AG10803 (cell line): Measurements from ENCODE around the gene CTU1.
A peak's percentile ranks its signal among the peaks of the same experiment; 100 is the strongest.

Experiments used
- DNase-seq: peaks from one replicate; pipeline ENCODE4 v3.0.0; 2010; ENCODE audit warnings: low read depth
- H3K4me3 ChIP-seq: 2 replicates; pipeline ENCODE4 v1.5.1; 2011; ENCODE audit warnings: mild to moderate bottlenecking, low read length, control low read depth
- TF ChIP-seq, protein P1 (sequence below): conservative IDR thresholded peaks from 2 replicates; pipeline ENCODE4 v1.5.1; 2011; ENCODE audit warnings: mild to moderate bottlenecking, low read length, control low read depth, inconsistent platforms

The CTU1 gene

DNA sequence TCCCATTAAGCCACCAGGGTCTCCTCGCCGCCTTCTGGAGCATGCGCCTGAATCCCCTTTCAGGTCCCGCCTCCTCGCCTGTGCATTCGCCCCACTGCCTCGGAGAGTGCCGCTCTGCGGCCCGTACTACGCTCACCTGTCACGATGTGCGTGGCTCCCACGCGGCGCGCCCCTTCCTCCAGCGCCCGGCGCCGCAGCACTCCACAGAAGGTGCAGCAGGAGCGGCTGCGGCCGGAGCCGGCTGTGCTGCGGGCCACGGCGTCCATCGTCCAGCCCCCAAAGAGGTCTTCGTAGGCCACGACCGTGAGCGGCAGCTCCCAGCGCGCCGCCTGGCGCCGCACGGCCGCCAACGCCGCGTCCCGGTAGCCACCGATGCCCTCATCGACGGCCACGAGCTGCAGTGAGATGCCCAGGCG, 4.3 kb downstream of the CTU1 start:
- H3K4me3 ChIP-seq = no peak overlapping the region
- TF ChIP-seq, protein P1, sequence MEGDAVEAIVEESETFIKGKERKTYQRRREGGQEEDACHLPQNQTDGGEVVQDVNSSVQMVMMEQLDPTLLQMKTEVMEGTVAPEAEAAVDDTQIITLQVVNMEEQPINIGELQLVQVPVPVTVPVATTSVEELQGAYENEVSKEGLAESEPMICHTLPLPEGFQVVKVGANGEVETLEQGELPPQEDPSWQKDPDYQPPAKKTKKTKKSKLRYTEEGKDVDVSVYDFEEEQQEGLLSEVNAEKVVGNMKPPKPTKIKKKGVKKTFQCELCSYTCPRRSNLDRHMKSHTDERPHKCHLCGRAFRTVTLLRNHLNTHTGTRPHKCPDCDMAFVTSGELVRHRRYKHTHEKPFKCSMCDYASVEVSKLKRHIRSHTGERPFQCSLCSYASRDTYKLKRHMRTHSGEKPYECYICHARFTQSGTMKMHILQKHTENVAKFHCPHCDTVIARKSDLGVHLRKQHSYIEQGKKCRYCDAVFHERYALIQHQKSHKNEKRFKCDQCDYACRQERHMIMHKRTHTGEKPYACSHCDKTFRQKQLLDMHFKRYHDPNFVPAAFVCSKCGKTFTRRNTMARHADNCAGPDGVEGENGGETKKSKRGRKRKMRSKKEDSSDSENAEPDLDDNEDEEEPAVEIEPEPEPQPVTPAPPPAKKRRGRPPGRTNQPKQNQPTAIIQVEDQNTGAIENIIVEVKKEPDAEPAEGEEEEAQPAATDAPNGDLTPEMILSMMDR = no peak
- no peak for DNase-seq

DNA sequence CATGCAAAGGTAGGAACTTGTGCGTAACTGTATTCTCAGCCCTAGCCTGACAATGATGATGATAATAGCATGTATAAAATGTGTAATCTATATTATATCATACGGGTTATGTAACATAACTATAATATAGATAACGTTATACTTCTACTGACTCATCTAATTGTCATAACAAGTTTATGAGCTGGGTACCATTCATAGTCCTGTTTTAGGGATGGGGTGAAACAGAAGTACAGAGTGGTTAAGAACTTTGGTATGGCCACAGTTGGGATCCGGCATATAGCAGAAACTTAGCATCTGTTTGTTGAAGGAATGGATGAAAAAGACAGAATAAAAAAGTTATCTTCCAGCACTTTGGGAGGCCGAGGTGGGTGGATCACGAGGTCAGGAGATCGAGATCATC, 5.2 kb downstream of the CTU1 start:
- DNase-seq = no peak
- H3K4me3 ChIP-seq = no peak overlapping the region
- TF ChIP-seq, protein P1 = no peak

DNA sequence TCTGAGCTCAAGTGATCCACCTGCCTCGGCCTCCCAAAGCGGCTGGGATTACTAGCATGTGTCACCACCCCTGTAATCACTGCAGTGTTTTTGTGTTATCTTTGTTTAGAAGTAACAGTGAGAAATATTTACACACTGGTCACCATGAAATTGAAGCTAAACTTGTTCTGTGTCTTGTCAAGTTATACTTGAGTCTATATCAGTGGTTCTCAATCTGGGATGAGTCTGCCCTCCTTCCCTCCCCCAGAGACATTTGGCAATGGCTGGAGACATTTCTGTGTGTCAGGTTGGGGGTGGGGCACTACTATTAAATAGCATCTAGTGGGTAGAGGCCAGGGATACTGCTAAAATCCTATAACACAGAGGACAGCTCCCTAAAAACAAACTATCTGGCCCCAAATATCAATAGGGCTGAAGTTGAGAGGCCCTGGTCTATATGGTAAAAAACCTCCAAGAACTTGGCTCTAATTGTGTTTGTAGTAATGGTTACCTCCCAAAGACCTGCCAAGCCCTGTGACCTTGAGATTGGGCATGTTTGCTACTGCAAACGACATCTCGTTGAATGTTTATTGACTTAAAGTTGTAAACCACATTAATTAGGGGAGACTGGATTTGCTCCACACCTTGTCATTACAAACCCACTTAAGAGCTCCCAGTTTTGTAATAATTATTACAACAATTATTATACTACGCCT, 6.9 kb downstream of the CTU1 start:
- DNase-seq = peak; percentile 18
- TF ChIP-seq, protein P1 = no peak
- H3K4me3 ChIP-seq = no peak overlapping the region

DNA sequence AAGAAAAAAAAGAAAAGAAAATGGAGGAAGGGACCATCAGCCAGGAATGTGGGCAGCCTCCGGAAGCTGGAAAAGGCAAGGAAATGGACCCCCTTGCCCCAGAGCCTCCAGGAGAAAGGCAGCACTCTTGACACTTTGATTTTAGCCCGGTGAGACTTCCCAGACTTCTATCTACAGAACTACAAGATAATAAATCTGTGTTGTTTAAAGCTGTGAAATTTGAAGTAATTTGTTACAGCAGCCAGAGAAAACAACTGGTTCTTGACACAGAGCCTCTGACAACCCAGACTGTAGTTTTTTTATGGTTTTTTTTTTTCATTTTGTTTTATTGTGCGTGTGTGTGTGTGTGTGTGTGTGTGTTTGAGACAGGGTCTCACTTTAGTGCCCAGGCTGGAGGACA, 7.6 kb downstream of the CTU1 start:
- H3K4me3 ChIP-seq = no peak overlapping the region

DNA sequence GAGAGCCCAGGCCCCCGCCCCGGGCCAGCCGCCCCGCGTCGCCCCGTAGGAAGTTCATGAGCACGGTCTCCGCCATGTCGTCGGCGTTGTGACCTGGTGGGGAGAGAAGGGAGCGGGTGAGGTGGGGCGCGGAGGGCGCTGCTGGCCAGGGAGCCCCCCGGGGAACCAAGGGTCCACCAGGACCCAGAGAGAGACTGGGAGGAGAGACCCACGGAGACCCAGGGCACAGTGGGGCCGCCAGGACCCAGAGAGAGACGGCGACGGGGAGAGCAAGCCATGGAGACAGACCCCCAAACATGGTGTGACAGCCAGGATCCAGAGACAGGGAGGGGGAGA, 9.2 kb downstream of the CTU1 start:
- H3K4me3 ChIP-seq = no peak overlapping the region
- no peak for DNase-seq

More for the DNA sequence above, 7.6 kb downstream of the CTU1 start:
- TF ChIP-seq, protein P1 = no peak
- DNase-seq = no peak

DNA sequence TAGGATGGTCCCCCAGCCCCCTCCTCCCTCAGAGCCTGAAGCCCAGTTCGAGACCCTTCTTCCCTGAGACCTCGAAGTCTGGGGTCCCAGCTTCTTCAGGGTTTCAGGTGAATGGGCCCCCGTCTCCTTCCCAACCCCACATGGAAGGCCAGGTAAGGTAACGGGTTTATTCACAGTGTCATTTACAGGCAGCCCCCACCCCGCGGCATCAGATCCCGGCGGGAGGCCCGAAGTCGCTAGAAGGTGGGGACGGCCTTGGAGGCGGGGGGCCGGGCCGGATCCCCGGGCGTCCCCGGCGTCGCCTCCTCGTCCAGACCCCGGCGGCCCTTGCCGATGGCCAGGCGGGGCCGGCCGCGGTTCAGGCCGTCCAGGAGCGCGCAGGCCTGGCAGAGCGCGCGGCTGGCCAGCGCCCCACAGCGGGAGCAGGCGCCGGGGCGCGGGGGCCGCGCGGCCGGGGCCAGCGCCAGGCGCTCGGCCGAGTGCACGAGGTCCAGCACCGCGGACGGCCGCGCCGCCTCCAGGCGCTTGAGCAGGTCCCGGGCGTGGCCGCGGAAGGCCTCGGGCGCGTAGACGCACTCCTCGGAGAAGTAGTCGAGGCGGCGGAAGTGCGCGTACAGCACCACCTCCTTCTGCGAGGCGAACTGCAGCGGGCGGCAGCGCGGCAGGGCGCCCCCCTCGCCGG, 9.7 kb downstream of the CTU1 start:
- H3K4me3 ChIP-seq = no peak overlapping the region
- TF ChIP-seq, protein P1 = no peak
- DNase-seq = no peak

More for the DNA sequence above, 9.2 kb downstream of the CTU1 start:
- TF ChIP-seq, protein P1 = no peak

DNA sequence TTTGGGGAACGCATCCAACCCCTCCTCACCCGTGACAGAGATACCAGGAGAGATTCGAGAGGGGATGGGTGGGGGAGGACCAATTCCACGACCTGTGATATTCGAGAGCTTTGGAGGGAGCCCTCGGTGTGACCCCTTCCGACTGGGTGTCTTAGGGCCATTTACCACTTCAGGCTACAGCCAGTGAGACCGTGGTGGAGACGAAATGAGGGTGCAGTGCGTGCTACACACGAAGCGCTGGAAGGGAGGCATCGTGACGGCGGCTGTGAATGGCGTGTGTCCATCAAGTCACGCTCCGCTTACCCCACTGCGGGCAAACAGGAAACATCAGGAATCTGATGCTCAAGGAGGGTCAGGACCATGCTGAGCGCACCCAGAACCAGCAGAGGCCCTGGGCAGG, 10.4 kb downstream of the CTU1 start:
- H3K4me3 ChIP-seq = no peak overlapping the region
- no peak for DNase-seq
- TF ChIP-seq, protein P1 = no peak
